SK-N-SH (cell line): ENCODE data around the gene PDGFC.

Source experiments
- CTCF ChIP-seq: fragments of 200-600 bp; sonication (generic); IDR thresholded peaks from 2 replicates; pipeline ENCODE4 v1.6.1; 2017; ENCODE audit warnings: antibody characterized with exemption, mild to moderate bottlenecking, moderate library complexity
- EP300 ChIP-seq, 2 experiments: IDR thresholded peaks; 2 replicates each; pipeline versions ENCODE4 v1.4.0 to v1.6.1; 2012; ENCODE audit warnings: borderline replicate concordance in 1 of 2, low read depth in 1 of 2, low read length in 1 of 2
- EZH2phosphoT487 ChIP-seq: fragments of 200-600 bp; sonication (generic); IDR thresholded peaks from 2 replicates; pipeline ENCODE4 v1.6.1; 2017; ENCODE audit warnings: low read depth, mixed run types, mild to moderate bottlenecking, antibody characterized with exemption, moderate library complexity, borderline replicate concordance
- FOSL2 ChIP-seq: IDR thresholded peaks from 2 replicates; pipeline ENCODE4 v1.4.0; 2012; ENCODE audit warnings: low read depth, mild to moderate bottlenecking, moderate library complexity, borderline replicate concordance
- FOXJ3 ChIP-seq: sonication (generic); formaldehyde crosslinking; IDR thresholded peaks from 2 replicates; pipeline ENCODE4 v1.5.1; 2020; ENCODE audit warnings: mild to moderate bottlenecking, missing genetic modification reagents
- MAX ChIP-seq: IDR thresholded peaks from 2 replicates; pipeline ENCODE4 v1.4.0; 2012; ENCODE audit warnings: low read depth
- POLR2AphosphoS5 ChIP-seq: IDR thresholded peaks from 2 replicates; pipeline ENCODE4 v1.6.1; 2012; ENCODE audit warnings: low read depth, low read length
- RXRA ChIP-seq: IDR thresholded peaks from 2 replicates; pipeline ENCODE4 v1.4.0; 2012; ENCODE audit warnings: low read depth, mild to moderate bottlenecking, borderline replicate concordance
- SIN3A ChIP-seq: IDR thresholded peaks from 2 replicates; pipeline ENCODE4 v1.6.1; 2012; ENCODE audit warnings: low read depth, mild to moderate bottlenecking, low read length, moderate library complexity, borderline replicate concordance
- SMC3 ChIP-seq: IDR thresholded peaks from 2 replicates; pipeline ENCODE4 v1.6.1; 2012; ENCODE audit warnings: low read depth, low read length, improper control_type of control experiment
- USF2 ChIP-seq: fragments of 150-350 bp; IDR thresholded peaks from 2 replicates; pipeline ENCODE4 v1.6.1; 2017; ENCODE audit warnings: antibody characterized with exemption, low read length, low read depth, borderline replicate concordance
- TF ChIP-seq, protein P1 (sequence below): IDR thresholded peaks from 2 replicates; pipeline ENCODE4 v1.4.0; 2012; ENCODE audit warnings: low read depth, borderline replicate concordance

- no peak for TF ChIP-seq CTCF
- TF ChIP-seq POLR2AphosphoS5: no peak
- TF ChIP-seq FOXJ3: no peak
- TF ChIP-seq MAX: no peak
- TF ChIP-seq EZH2phosphoT487: no peak
- TF ChIP-seq SMC3: no peak
- TF ChIP-seq, protein P1, sequence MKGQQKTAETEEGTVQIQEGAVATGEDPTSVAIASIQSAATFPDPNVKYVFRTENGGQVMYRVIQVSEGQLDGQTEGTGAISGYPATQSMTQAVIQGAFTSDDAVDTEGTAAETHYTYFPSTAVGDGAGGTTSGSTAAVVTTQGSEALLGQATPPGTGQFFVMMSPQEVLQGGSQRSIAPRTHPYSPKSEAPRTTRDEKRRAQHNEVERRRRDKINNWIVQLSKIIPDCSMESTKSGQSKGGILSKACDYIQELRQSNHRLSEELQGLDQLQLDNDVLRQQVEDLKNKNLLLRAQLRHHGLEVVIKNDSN: no peak
- TF ChIP-seq RXRA: no peak
- no peak for TF ChIP-seq EP300 (IDR thresholded peaks at IDR 0.05; ENCODE audit: borderline replicate concordance in 1 of 2, low read depth in 1 of 2, low read length in 1 of 2)
- TF ChIP-seq FOSL2: no peak
- TF ChIP-seq SIN3A: no peak
- TF ChIP-seq USF2: no peak
Observed at GRCh38 chr4:156875704-156876103, 95.9 kb downstream of the PDGFC start.
